GM21619 (cell line): ENCODE data around the gene DOCK6.

Experiments
- ATAC-seq: cut with Tn5 transposase; IDR thresholded peaks from one replicate; pipeline ENCODE4 v1.9.1; 2021; ENCODE audit not compliant: unreplicated experiment

The DOCK6 gene

DNA sequence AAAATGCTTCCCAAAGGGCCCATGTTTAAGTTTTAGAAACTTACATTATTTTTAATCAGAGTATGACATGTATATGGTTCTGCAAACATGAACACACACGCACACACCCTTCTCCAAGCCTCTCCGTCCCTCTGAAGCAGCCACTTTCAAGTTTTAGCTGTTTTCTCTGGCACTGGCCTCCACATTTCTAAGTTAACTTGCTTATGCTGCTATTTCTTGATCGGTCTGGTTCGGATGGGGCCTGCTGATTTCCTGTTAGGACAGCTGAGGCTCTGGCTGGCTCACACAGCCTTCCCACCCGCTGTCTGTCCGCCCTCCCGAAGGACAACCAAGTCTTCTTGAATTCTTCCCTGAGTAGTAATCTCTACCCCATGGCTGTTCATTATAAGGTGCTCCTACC lies 111.1 kb downstream of the DOCK6 start:
- ATAC-seq, result no peak
